Spleen (tissue), 7 donors: Measurements from ENCODE around the gene RNF222.

Experiments
- POLR2A ChIP-seq, 3 donors: fragments of 450-650 bp; IDR thresholded peaks; one replicate each; pipeline ENCODE4 v1.5.1; 2017; ENCODE audit warnings: antibody characterized with exemption in 3 of 3, mild to moderate bottlenecking in 1 of 3
- POLR2AphosphoS5 ChIP-seq, 3 donors: sonication (generic); formaldehyde crosslinking; IDR thresholded peaks; one replicate each; pipeline ENCODE4 v1.5.1; 2017; ENCODE audit warnings: antibody characterized with exemption in 3 of 3
- TF ChIP-seq, protein P1 (sequence below), 11 experiments: fragments of 200-600 bp in 7 of 11; fragments of 450-650 bp in 4 of 11; sonication (generic) in 4 of 11; IDR thresholded peaks in 8 of 11; conservative IDR thresholded peaks in 3 of 11; 1 replicate in 7 of 11; 2 replicates in 4 of 11; pipeline versions ENCODE4 v1.4.0 to v1.8.0; 2016 to 2021; ENCODE audit warnings: antibody characterized with exemption in 11 of 11, inconsistent platforms in 4 of 11, mild to moderate bottlenecking in 1 of 11
- donor health status: DM: no; HTN: no; CAD: no; lungs with moderate emphysema.
- donor health status: DM: no; HTN: no; CAD: no.
- donor health status: DM: no; HTN: no; CAD: no.

DNA sequence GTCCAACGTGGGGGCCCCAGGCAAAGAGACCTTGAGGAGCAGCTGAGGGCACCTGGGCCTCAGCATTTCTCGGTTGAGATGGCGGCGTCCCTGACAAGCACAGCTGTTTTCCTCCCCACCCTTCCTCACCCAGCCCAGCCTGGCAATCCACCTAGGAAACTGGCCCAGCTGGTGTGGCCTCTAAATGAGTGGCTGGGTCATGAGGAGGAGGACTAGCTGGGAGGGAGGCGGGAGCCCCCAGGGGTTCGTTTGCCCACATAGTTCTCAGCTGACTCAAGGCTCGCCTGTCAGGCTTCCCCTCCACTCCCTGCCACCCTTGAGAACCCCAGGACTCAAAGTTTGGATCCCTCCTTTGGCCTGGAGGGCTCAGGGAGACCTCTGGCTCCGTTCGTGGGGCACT, 5.9 kb downstream of the RNF222 start:
- TF ChIP-seq, protein P1, sequence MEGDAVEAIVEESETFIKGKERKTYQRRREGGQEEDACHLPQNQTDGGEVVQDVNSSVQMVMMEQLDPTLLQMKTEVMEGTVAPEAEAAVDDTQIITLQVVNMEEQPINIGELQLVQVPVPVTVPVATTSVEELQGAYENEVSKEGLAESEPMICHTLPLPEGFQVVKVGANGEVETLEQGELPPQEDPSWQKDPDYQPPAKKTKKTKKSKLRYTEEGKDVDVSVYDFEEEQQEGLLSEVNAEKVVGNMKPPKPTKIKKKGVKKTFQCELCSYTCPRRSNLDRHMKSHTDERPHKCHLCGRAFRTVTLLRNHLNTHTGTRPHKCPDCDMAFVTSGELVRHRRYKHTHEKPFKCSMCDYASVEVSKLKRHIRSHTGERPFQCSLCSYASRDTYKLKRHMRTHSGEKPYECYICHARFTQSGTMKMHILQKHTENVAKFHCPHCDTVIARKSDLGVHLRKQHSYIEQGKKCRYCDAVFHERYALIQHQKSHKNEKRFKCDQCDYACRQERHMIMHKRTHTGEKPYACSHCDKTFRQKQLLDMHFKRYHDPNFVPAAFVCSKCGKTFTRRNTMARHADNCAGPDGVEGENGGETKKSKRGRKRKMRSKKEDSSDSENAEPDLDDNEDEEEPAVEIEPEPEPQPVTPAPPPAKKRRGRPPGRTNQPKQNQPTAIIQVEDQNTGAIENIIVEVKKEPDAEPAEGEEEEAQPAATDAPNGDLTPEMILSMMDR (IDR thresholded peaks at IDR 0.05 in 8 of 11, conservative IDR thresholded peaks at IDR 0.05 in 3 of 11), result no peak
- no peak for TF ChIP-seq POLR2A (IDR thresholded peaks at IDR 0.05)
- TF ChIP-seq POLR2AphosphoS5 (IDR thresholded peaks at IDR 0.05), result no peak
